GM12892 (cell line): Measurements from ENCODE around the gene LHFPL6.

Experiments used
- POLR2A ChIP-seq: IDR thresholded peaks from 2 replicates; pipeline ENCODE4 v1.6.1; 2011; ENCODE audit warnings: low read depth, low read length, control low read depth
- POLR2AphosphoS5 ChIP-seq: IDR thresholded peaks from 2 replicates; pipeline ENCODE4 v1.6.1; 2011; ENCODE audit warnings: low read depth, low read length, control low read depth

- no peak for TF ChIP-seq POLR2A
- TF ChIP-seq POLR2AphosphoS5: no peak
Measured at GRCh38 chr13:39623466-39623865, 20.5 kb upstream of the LHFPL6 start.
